HepG2 (cell line): ENCODE measurements around the gene C3orf52. TPM values are rescaled to one million over a fixed set of nuclear protein-coding genes. Genes with fewer than 3 reads are reported as not detected.

Experiments
- ATAC-seq: fragments of 200-7000 bp; cut with Tn5 transposase; 3 replicates; pipeline ENCODE4 v1.9.1; 2020; ENCODE audit warnings: mild to moderate bottlenecking, moderate library complexity
- BruUV-seq: library from RNA; stranded (reverse); fragments of 400-500 nt; replicated peaks from 2 replicates; lab custom pipeline; 2021; lab: Mats Ljungman, UMichigan
- CTCF ChIA-PET: fragments of 300-600 bp; formaldehyde crosslinking; extraction: SDS; loops from one replicate; lab custom pipeline; 2021; ENCODE audit warnings: low total read pairs, inconsistent platforms, low intra/inter-chr PET ratio; lab: Yijun Ruan, JAX
- POLR2A ChIA-PET: fragments of 350-600 bp; sonication (Branson Sonifier 250); formaldehyde crosslinking; loops from one replicate; lab custom pipeline; 2020; ENCODE audit warnings: antibody characterized with exemption, inconsistent platforms; lab: Yijun Ruan, JAX
- DNase-seq: peaks from one replicate; pipeline ENCODE4 v3.0.0-alpha.2; 2015; ENCODE audit warnings: low spot score
- FAIRE-seq: peaks from 3 replicates; lab custom pipeline; 2011; peaks lifted over from hg19 to GRCh38; lab: Jason Lieb, UNC
- H2AFZ ChIP-seq: one replicate; pipeline ENCODE4 v1.6.1; 2011; ENCODE audit warnings: low read length, inconsistent platforms
- H3K27ac ChIP-seq: fragments of 300-600 bp; 3 replicates; pipeline ENCODE4 v1.8.0; 2011; ENCODE audit warnings: mixed run types, mild to moderate bottlenecking, mixed read lengths, low read length, inconsistent platforms; ENCODE audit not compliant: insufficient read depth; ENCODE audit errors: extremely low read length
- H3K27me3 ChIP-seq, 2 experiments: fragments of 200-600 bp in 1 of 2; 2 replicates in 1 of 2; 3 replicates in 1 of 2; pipeline versions ENCODE4 v1.6.0 to v1.8.0; 2011; ENCODE audit warnings: low read length in 2 of 2, mild to moderate bottlenecking in 2 of 2, moderate library complexity in 2 of 2, inconsistent platforms in 1 of 2; ENCODE audit not compliant: insufficient read depth in 2 of 2, control insufficient read depth in 1 of 2
- H3K36me3 ChIP-seq, 2 experiments: fragments of 200-600 bp in 1 of 2; replicated peaks in 1 of 2; 2 replicates in 1 of 2; 3 replicates in 1 of 2; pipeline versions ENCODE4 v1.5.1 to v1.8.0; 2011; ENCODE audit warnings: low read length in 2 of 2, inconsistent platforms in 1 of 2; ENCODE audit not compliant: insufficient read depth in 2 of 2, control insufficient read depth in 1 of 2
- H3K4me1 ChIP-seq: 2 replicates; pipeline ENCODE4 v1.5.1; 2012; ENCODE audit warnings: low read length, inconsistent platforms; ENCODE audit not compliant: insufficient read depth
- H3K4me2 ChIP-seq: 2 replicates; pipeline ENCODE4 v1.6.0; 2011; ENCODE audit warnings: low read depth, low read length, inconsistent platforms
- H3K4me3 ChIP-seq, 3 experiments: fragments of 200-600 bp in 1 of 3; sonication (generic), shearing (Covaris generic) in 1 of 3; replicated peaks in 1 of 3; 2 replicates each; pipeline ENCODE4 v1.5.1; 2011 to 2016; ENCODE audit warnings: low read length in 3 of 3, inconsistent platforms in 2 of 3, low read depth in 2 of 3, mild to moderate bottlenecking in 2 of 3, control low read depth in 1 of 3, mixed read lengths in 1 of 3; ENCODE audit not compliant: insufficient read depth in 1 of 3
- H3K79me2 ChIP-seq: one replicate; pipeline ENCODE4 v1.6.1; 2011; ENCODE audit warnings: low read length, inconsistent platforms; ENCODE audit not compliant: insufficient read depth
- H3K9ac ChIP-seq: 2 replicates; pipeline ENCODE4 v1.6.0; 2011; ENCODE audit warnings: mild to moderate bottlenecking, low read depth, low read length, inconsistent platforms; ENCODE audit not compliant: insufficient read depth
- H3K9me3 ChIP-seq: 2 replicates; pipeline ENCODE4 v1.5.1; 2012; ENCODE audit warnings: mild to moderate bottlenecking, low read length
- H4K20me1 ChIP-seq: 2 replicates; pipeline ENCODE4 v1.6.0; 2011; ENCODE audit warnings: inconsistent platforms, mild to moderate bottlenecking, low read length, moderate library complexity; ENCODE audit not compliant: insufficient read depth
- ASH2L ChIP-seq: fragments of 300-600, 200-600 bp; sonication (generic); IDR thresholded peaks from 2 replicates; pipeline ENCODE4 v1.7.0; 2017; ENCODE audit warnings: low read depth, mild to moderate bottlenecking, moderate library complexity, mixed read lengths, low read length; ENCODE audit not compliant: insufficient read length
- ATAD3A ChIP-seq: sonication (generic); formaldehyde crosslinking; IDR thresholded peaks from 2 replicates; pipeline ENCODE4 v1.4.0; 2020; ENCODE audit warnings: missing genetic modification reagents
- POLR2AphosphoS2 ChIP-seq: IDR thresholded peaks from 2 replicates; pipeline ENCODE4 v1.6.1; 2011; ENCODE audit warnings: low read depth, low read length, improper control_type of control experiment
- ZC3H13 ChIP-seq: sonication (generic); formaldehyde crosslinking; IDR thresholded peaks from 2 replicates; pipeline ENCODE4 v1.8.1; 2023; ENCODE audit warnings: mild to moderate bottlenecking, missing genetic modification reagents, moderate library complexity
- ZNF354B ChIP-seq: sonication (generic); formaldehyde crosslinking; IDR thresholded peaks from 2 replicates; pipeline ENCODE4 v1.8.0; 2022; ENCODE audit warnings: mild to moderate bottlenecking, missing genetic modification reagents
- WGBS: methylation state at CpG from one replicate; pipeline ENCODE4 v1.1.6; 2017; ENCODE audit warnings: low lambda C conversion rate; 5-methylcytosine and 5-hydroxymethylcytosine counted together
- in situ Hi-C: cut with HindIII; loops from 2 replicates; pipeline ENCODE4 v1.10.0; 2017; ENCODE audit warnings: low pct_unique_long_range_greater_than_20kb; ENCODE audit not compliant: extremely low pct_ligation_motif_present
- intact Hi-C: fragments of 100-400 bp; cut with micrococcal nuclease; formaldehyde crosslinking; loops from one replicate; pipeline ENCODE4 v1.10.0; 2022; ENCODE audit not compliant: unreplicated experiment
- polyA plus RNA-seq, 8 experiments: library from polyadenylated mRNA; depleted of rRNA in 3 of 8; stranded (reverse) in 7 of 8; unstranded in 1 of 8; fragments of >200 nt; fragmentation: Illumina TruSeq in 4 of 8; extraction: Trizol in 4 of 8; gene quantifications; 2 replicates each; pipeline versions ENCODE4 v1.2.1 to v1.2.3, GENCODE V29; 2011 to 2016; ENCODE audit warnings: low read depth in 4 of 8, missing spikeins in 1 of 8, mixed read lengths in 1 of 8; ENCODE audit not compliant: insufficient read depth in 1 of 8
- total RNA-seq, 5 experiments: library from RNA; depleted of rRNA; stranded (reverse); fragments of >200 nt; fragmentation: Illumina TruSeq; extraction: Trizol; gene quantifications; 2 replicates each; pipeline ENCODE4 v1.2.3, GENCODE V29; 2016; ENCODE audit warnings: low read depth in 1 of 5
- TF ChIP-seq, protein P1 (sequence below): IDR thresholded peaks from 2 replicates; pipeline ENCODE4 v1.6.1; 2012; ENCODE audit warnings: low read depth, low read length, improper control_type of control experiment
- TF ChIP-seq, protein P2 (sequence below): sonication (generic); formaldehyde crosslinking; IDR thresholded peaks from 2 replicates; pipeline ENCODE4 v1.5.1; 2020; ENCODE audit warnings: mild to moderate bottlenecking, moderate library complexity, missing genetic modification reagents

Gene C3orf52
- total and polyA plus RNA-seq, 2 of the 13 experiments (the other 11 are each of a cell fraction or from before 2014, with no cell fraction given) = 0.79 to 1.2 TPM

DNA sequence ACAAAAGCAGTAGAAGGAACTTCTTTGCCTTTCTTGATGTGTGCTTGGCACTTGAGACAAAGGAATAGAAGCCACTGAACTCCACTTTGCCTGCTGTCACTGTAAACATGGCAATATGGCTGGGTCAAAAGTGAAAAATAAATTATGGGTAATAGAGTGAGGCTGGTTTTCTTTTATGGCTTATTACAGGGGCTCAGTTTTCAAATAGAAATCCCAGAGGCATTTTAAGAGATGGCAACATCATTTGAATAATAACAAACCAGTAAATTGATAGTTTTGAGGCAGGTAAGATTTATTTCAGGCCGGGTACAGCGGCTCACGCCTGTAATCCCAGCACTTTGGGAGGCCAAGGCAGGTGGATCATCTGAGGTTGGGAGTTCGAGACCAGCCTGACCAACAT is 2.8 kb downstream of the C3orf52 start:
- no TSS peak for BruUV-seq
- 49% methylated on average over 4 of the region's 4 CpGs for WGBS
- Histone ChIP-seq H3K79me2 (no peaks in the 10 kb centered on the region), H3K9me3 (no peaks in the 10 kb centered on the region), H3K4me1 (peaks cover 41% of the 10 kb centered on the region), H3K36me3 (no peaks in the 10 kb centered on the region), H3K4me2 (no peak overlapping the region), H2AFZ (no peak overlapping the region), H3K4me3 (no peak overlapping the region), H3K27me3 (no peaks in the 10 kb centered on the region; a peak in 2 of 5 replicates), H3K27ac (no peak overlapping the region), H3K9ac (no peak overlapping the region), H4K20me1 (no peaks in the 10 kb centered on the region)
- in situ Hi-C loops = no loop called here
- no peak for FAIRE-seq
- no peak for DNase-seq
- TF ChIP-seq ATAD3A (CRISPR knock-in tag) (no peak), POLR2AphosphoS2 (no peak), ZC3H13 (CRISPR knock-in tag) (no peak), ZNF354B (CRISPR knock-in tag) (no peak), ASH2L (no peak)
- TF ChIP-seq, protein P1, sequence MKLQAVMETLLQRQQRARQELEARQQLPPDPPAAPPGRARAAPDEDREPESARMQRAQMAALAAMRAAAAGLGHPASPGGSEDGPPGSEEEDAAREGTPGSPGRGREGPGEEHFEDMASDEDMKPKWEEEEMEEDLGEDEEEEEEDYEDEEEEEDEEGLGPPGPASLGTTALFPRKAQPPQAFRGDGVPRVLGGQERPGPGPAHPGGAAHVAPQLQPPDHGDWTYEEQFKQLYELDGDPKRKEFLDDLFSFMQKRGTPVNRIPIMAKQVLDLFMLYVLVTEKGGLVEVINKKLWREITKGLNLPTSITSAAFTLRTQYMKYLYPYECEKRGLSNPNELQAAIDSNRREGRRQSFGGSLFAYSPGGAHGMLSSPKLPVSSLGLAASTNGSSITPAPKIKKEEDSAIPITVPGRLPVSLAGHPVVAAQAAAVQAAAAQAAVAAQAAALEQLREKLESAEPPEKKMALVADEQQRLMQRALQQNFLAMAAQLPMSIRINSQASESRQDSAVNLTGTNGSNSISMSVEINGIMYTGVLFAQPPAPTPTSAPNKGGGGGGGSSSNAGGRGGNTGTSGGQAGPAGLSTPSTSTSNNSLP = no peak
- TF ChIP-seq, protein P2, sequence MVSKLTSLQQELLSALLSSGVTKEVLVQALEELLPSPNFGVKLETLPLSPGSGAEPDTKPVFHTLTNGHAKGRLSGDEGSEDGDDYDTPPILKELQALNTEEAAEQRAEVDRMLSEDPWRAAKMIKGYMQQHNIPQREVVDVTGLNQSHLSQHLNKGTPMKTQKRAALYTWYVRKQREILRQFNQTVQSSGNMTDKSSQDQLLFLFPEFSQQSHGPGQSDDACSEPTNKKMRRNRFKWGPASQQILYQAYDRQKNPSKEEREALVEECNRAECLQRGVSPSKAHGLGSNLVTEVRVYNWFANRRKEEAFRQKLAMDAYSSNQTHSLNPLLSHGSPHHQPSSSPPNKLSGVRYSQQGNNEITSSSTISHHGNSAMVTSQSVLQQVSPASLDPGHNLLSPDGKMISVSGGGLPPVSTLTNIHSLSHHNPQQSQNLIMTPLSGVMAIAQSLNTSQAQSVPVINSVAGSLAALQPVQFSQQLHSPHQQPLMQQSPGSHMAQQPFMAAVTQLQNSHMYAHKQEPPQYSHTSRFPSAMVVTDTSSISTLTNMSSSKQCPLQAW (CRISPR knock-in tag) = no peak
- ChIA-PET POLR2A (no interaction called here), CTCF (no interaction called here)
- ATAC-seq = no peak
- intact Hi-C loops = no loop called here
